MCF 10A (cell line): ENCODE measurements around the gene NSG1. TPM values are rescaled to one million over a fixed set of nuclear protein-coding genes. Genes with fewer than 3 reads are reported as not detected.

Experiments
- BruUV-seq: library from RNA; stranded (reverse); fragments of 400-500 nt; replicated peaks from 2 replicates; lab custom pipeline; 2021; lab: Mats Ljungman, UMichigan
- CTCF ChIA-PET: fragments of 300-600 bp; sonication (Branson Sonifier 250); formaldehyde crosslinking; extraction: SDS; loops from one replicate; lab custom pipeline; 2021; ENCODE audit warnings: antibody characterized with exemption, inconsistent platforms; lab: Yijun Ruan, JAX
- POLR2A ChIA-PET: fragments of 300-600, 350-650 bp; sonication (Branson Sonifier 250); formaldehyde crosslinking; extraction: SDS; loops from one replicate; lab custom pipeline; 2020; ENCODE audit warnings: antibody characterized with exemption, inconsistent platforms; lab: Yijun Ruan, JAX
- DNase-seq: peaks from one replicate; pipeline ENCODE4 v3.0.0-alpha.2; 2018; ENCODE audit not compliant: unreplicated experiment
- H3K27ac Mint-ChIP-seq: one replicate; pipeline ENCODE4 v1.8.0; 2022; ENCODE audit warnings: mild to moderate bottlenecking, low read depth, mixed read lengths; ENCODE audit not compliant: unreplicated experiment
- H3K27me3 Mint-ChIP-seq: one replicate; pipeline ENCODE4 v1.8.0; 2022; ENCODE audit warnings: mixed read lengths; ENCODE audit not compliant: insufficient read depth, unreplicated experiment
- H3K36me3 Mint-ChIP-seq: one replicate; pipeline ENCODE4 v1.8.0; 2022; ENCODE audit warnings: mild to moderate bottlenecking, moderate library complexity, mixed read lengths; ENCODE audit not compliant: insufficient read depth, unreplicated experiment
- H3K4me1 Mint-ChIP-seq: one replicate; pipeline ENCODE4 v1.8.0; 2022; ENCODE audit warnings: mixed read lengths; ENCODE audit not compliant: insufficient read depth, unreplicated experiment
- H3K4me3 Mint-ChIP-seq: one replicate; pipeline ENCODE4 v1.8.0; 2022; ENCODE audit warnings: mild to moderate bottlenecking, moderate library complexity, mixed read lengths; ENCODE audit not compliant: unreplicated experiment
- H3K9me3 Mint-ChIP-seq: one replicate; pipeline ENCODE4 v1.8.0; 2022; ENCODE audit warnings: mixed read lengths; ENCODE audit not compliant: unreplicated experiment
- CTCF ChIP-seq: fragments of 200-600 bp; IDR thresholded peaks from one replicate; pipeline ENCODE4 v1.8.0; 2022; ENCODE audit warnings: antibody characterized with exemption, mild to moderate bottlenecking; ENCODE audit not compliant: unreplicated experiment
- intact Hi-C: fragments of 100-400 bp; cut with micrococcal nuclease; formaldehyde crosslinking; loops from 2 replicates; pipeline ENCODE4 v1.14.1; 2022
- total RNA-seq: library from RNA; stranded (reverse); gene quantifications from 2 replicates; pipeline ENCODE4 v1.2.3, GENCODE V29; 2022

Gene NSG1
- total RNA-seq, 1 experiment from 2014 or later: 6.7 TPM

- no peaks in the 10 kb centered on the region for H3K9me3 Mint-ChIP-seq
- DNase-seq: no peak
- no peak overlapping the region for H3K4me3 Mint-ChIP-seq
- H3K36me3 Mint-ChIP-seq: peaks cover 28% of the 10 kb centered on the region
- no TSS peak for BruUV-seq
- H3K27ac Mint-ChIP-seq: no peak overlapping the region
- no peaks in the 10 kb centered on the region for H3K27me3 Mint-ChIP-seq
- CTCF ChIA-PET: interaction anchor here (0.7 kb wide), 1 partner anchor 150 kb away, joined by 3 read pairs; no protein-coding TSS in a partner anchor
- no peaks in the 10 kb centered on the region for H3K4me1 Mint-ChIP-seq
- POLR2A ChIA-PET: no interaction called here
- intact Hi-C loops: no loop called here
- no peak for TF ChIP-seq CTCF
Measured at GRCh38 chr4:4437798-4438470, 51.0 kb downstream of the NSG1 start.

GRCh38 chr4:4438891-4439290 lies 52.0 kb downstream of the NSG1 start:
- DNase-seq: no peak
- peaks cover 25% of the 10 kb centered on the region for H3K36me3 Mint-ChIP-seq
- intact Hi-C loops: no loop called here
- no peaks in the 10 kb centered on the region for H3K27me3 Mint-ChIP-seq
- CTCF ChIA-PET: no interaction called here
- H3K4me1 Mint-ChIP-seq: peaks cover 4% of the 10 kb centered on the region
- POLR2A ChIA-PET: interaction anchor here (0.5 kb wide), 1 partner anchor 136 kb away, joined by 4 read pairs; no protein-coding TSS in a partner anchor
- no TSS peak for BruUV-seq
- H3K27ac Mint-ChIP-seq: no peak overlapping the region
- TF ChIP-seq CTCF: no peak
- no peaks in the 10 kb centered on the region for H3K9me3 Mint-ChIP-seq
- H3K4me3 Mint-ChIP-seq: no peak overlapping the region

GRCh38 chr4:4439782-4440181 lies 52.9 kb downstream of the NSG1 start:
- Mint-ChIP-seq H3K27me3 (no peaks in the 10 kb centered on the region), H3K4me3 (no peak overlapping the region), H3K36me3 (peaks cover 22% of the 10 kb centered on the region), H3K9me3 (no peaks in the 10 kb centered on the region), H3K27ac (no peak overlapping the region), H3K4me1 (peaks cover 4% of the 10 kb centered on the region)
- CTCF ChIA-PET: no interaction called here
- intact Hi-C loops: no loop called here
- BruUV-seq: no TSS peak
- no peak for DNase-seq
- POLR2A ChIA-PET: interaction anchor here (0.9 kb wide), 1 partner anchor 149 kb away, joined by 3 read pairs; the partner anchor contains the start of genes LYAR and ZBTB49
- TF ChIP-seq CTCF: no peak

- H3K27me3 Mint-ChIP-seq: no peaks in the 10 kb centered on the region
- ChIA-PET CTCF (interaction anchor here (0.6 to 1.3 kb wide), 3 partner anchors 10 to 1810 kb away, joined by 3 to 6 read pairs (median 4); no protein-coding TSS in a partner anchor), POLR2A (interaction anchor here (0.7 to 1.0 kb wide), 4 partner anchors 101 to 536 kb away, joined by 3 read pairs; partner anchors contain the start of genes LYAR, STX18 and ZBTB49)
- peaks cover 4% of the 10 kb centered on the region for H3K4me1 Mint-ChIP-seq
- intact Hi-C loops: no loop called here
- TF ChIP-seq CTCF: no peak
- H3K36me3 Mint-ChIP-seq: peaks cover 15% of the 10 kb centered on the region
- H3K9me3 Mint-ChIP-seq: no peaks in the 10 kb centered on the region
- no TSS peak for BruUV-seq
- no peak overlapping the region for H3K27ac Mint-ChIP-seq
- DNase-seq: no peak
- no peak overlapping the region for H3K4me3 Mint-ChIP-seq
Measured at GRCh38 chr4:4440333-4441061, 53.6 kb downstream of the NSG1 start.
